ENCODE results near the gene KLF6.

The KLF6 gene

DNA sequence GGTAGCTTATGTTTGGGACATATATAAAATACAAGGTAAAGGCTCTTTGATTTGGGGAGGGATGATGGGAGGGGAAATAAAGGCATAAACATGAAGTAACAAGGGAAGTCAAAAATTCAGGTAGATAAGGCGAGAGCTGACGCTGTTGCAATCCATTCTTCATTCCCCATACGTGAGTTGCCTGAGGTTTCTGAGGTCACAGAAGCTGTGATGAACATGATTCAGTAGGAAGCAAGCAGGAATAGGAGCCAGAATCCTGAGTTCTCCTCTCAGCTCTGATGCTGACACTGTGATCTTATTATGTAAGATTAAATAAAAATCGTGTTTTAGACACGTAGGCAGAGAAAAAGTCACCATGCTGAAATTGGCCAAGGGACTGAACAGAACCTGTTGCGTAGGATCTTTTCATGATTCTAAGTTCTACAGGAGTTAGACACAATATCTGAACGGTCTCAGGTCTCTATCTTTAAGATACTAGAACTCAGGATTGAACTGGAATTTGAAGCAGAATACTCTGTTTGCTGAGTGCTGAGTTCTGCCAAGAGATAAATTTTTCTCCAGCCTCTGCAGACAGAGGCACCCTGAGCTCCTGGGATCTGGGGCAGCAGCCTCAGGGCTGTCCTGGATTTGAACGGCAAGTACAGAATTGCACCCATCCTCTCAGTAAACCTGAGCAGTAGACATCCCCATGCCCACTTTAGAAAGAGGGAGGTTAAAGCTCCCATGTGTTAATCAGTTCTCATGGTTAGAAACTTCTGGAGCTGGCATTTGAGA, 21.0 kb downstream of the KLF6 start:
- Histone ChIP-seq H3K9me2 (replicated peaks; ENCODE audit: control insufficient read depth, low read length) (no peaks in the 10 kb centered on the region), H3K9me3 (ENCODE audit: control insufficient read depth, insufficient read depth, low read length) (no peaks in the 10 kb centered on the region), H4K20me1 (ENCODE audit: control insufficient read depth, insufficient read depth, low read depth, low read length) (no peaks in the 10 kb centered on the region), H3F3A (ENCODE audit: control insufficient read depth, insufficient read depth) (no peaks in the 10 kb centered on the region), H3K4me2 (ENCODE audit: low read length) (peak overlapping the region; percentile 52; the same call in 1 of the 2 replicates), H3K27ac (ENCODE audit: low read depth, low read length) (no peak overlapping the region), H3K27me3 (ENCODE audit: control insufficient read depth, low read length) (no peaks in the 10 kb centered on the region), H3K4me1 (ENCODE audit: control insufficient read depth, low read length) (peaks cover 37% of the 10 kb centered on the region), H3K4me3 (ENCODE audit: low read length) (no peak overlapping the region), H3K79me2 (ENCODE audit: control insufficient read depth, low read length) (no peaks in the 10 kb centered on the region), H3K36me3 (ENCODE audit: control insufficient read depth, low read length) (no peaks in the 10 kb centered on the region)
- TF ChIP-seq EZH2phosphoT487 (IDR thresholded peaks at IDR 0.05; ENCODE audit: borderline replicate concordance, low read length): no peak
- TF ChIP-seq, protein P1, sequence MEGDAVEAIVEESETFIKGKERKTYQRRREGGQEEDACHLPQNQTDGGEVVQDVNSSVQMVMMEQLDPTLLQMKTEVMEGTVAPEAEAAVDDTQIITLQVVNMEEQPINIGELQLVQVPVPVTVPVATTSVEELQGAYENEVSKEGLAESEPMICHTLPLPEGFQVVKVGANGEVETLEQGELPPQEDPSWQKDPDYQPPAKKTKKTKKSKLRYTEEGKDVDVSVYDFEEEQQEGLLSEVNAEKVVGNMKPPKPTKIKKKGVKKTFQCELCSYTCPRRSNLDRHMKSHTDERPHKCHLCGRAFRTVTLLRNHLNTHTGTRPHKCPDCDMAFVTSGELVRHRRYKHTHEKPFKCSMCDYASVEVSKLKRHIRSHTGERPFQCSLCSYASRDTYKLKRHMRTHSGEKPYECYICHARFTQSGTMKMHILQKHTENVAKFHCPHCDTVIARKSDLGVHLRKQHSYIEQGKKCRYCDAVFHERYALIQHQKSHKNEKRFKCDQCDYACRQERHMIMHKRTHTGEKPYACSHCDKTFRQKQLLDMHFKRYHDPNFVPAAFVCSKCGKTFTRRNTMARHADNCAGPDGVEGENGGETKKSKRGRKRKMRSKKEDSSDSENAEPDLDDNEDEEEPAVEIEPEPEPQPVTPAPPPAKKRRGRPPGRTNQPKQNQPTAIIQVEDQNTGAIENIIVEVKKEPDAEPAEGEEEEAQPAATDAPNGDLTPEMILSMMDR (IDR thresholded peaks at IDR 0.05; ENCODE audit: low read depth, low read length, poor library complexity, severe bottlenecking): no peak

DNA sequence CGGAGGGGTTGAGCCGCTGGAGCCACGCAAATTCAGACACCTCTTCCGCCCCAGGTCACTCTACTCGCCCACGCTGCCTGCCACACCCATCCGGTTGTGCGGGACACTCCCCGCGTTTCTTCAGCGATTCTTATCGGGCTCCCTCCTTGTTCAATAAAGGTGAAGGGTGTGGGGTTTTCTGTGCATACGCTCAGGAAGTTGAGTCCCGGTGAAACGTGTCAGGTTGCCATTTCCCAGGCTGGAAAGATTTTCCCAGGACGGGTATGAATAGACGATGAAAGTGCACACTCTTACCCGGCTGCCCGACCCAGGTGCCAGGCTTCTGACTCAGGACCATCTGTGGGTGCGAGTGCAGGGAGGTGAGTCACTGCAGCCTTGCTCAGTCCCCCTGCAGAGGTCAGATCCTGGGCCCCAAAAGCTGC, 22.0 kb downstream of the KLF6 start:
- no peaks in the 10 kb centered on the region for H3K79me2 ChIP-seq (ENCODE audit: control insufficient read depth, low read length)
- H3K9me3 ChIP-seq (ENCODE audit: control insufficient read depth, insufficient read depth, low read length): no peaks in the 10 kb centered on the region
- no peaks in the 10 kb centered on the region for H3K9me2 ChIP-seq (replicated peaks; ENCODE audit: control insufficient read depth, low read length)
- H3K36me3 ChIP-seq (ENCODE audit: control insufficient read depth, low read length): no peaks in the 10 kb centered on the region
- no peak overlapping the region for H3K4me2 ChIP-seq (ENCODE audit: low read length)
- H3K27ac ChIP-seq (ENCODE audit: low read depth, low read length): no peak overlapping the region
- no peaks in the 10 kb centered on the region for H4K20me1 ChIP-seq (ENCODE audit: control insufficient read depth, insufficient read depth, low read depth, low read length)
- peaks cover 5% of the 10 kb centered on the region for H3K27me3 ChIP-seq (ENCODE audit: control insufficient read depth, low read length)
- H3F3A ChIP-seq (ENCODE audit: control insufficient read depth, insufficient read depth): no peaks in the 10 kb centered on the region
- no peak for TF ChIP-seq EZH2phosphoT487 (IDR thresholded peaks at IDR 0.05; ENCODE audit: borderline replicate concordance, low read length)
- TF ChIP-seq, protein P1 (IDR thresholded peaks at IDR 0.05; ENCODE audit: low read depth, low read length, poor library complexity, severe bottlenecking): no peak
- no peak overlapping the region for H3K4me3 ChIP-seq (ENCODE audit: low read length)
- peaks cover 37% of the 10 kb centered on the region for H3K4me1 ChIP-seq (ENCODE audit: control insufficient read depth, low read length)

DNA sequence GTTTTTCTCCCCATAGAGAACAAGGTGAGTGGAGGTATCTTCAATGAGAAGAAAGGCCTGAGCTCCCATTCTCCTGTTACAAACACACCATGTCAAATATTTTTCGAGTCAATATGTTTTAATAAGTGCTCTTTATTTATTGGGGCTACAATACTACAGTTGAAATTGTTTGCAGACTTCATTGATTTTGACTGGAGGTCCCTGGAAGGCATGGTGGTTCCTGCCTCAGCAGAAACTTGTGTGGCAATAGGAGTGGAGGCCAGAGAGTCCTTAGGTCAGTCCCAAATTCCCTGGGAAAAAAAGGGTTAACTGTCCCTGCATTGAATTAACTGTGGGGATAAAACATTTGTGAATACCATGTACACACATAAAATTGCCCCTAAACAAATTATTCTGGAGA, 22.7 kb downstream of the KLF6 start:
- TF ChIP-seq EZH2phosphoT487 (IDR thresholded peaks at IDR 0.05; ENCODE audit: borderline replicate concordance, low read length): no peak
- TF ChIP-seq, protein P1 (IDR thresholded peaks at IDR 0.05; ENCODE audit: low read depth, low read length, poor library complexity, severe bottlenecking): no peak
- H3K4me3 ChIP-seq (ENCODE audit: low read length): no peak overlapping the region
- no peaks in the 10 kb centered on the region for H3K9me3 ChIP-seq (ENCODE audit: control insufficient read depth, insufficient read depth, low read length)
- no peaks in the 10 kb centered on the region for H3K36me3 ChIP-seq (ENCODE audit: control insufficient read depth, low read length)
- no peaks in the 10 kb centered on the region for H3F3A ChIP-seq (ENCODE audit: control insufficient read depth, insufficient read depth)
- no peak overlapping the region for H3K4me2 ChIP-seq (ENCODE audit: low read length)
- no peaks in the 10 kb centered on the region for H3K79me2 ChIP-seq (ENCODE audit: control insufficient read depth, low read length)
- peaks cover 5% of the 10 kb centered on the region for H3K27me3 ChIP-seq (ENCODE audit: control insufficient read depth, low read length)
- no peaks in the 10 kb centered on the region for H3K9me2 ChIP-seq (replicated peaks; ENCODE audit: control insufficient read depth, low read length)
- no peak overlapping the region for H3K27ac ChIP-seq (ENCODE audit: low read depth, low read length)
- H4K20me1 ChIP-seq (ENCODE audit: control insufficient read depth, insufficient read depth, low read depth, low read length): no peaks in the 10 kb centered on the region
- H3K4me1 ChIP-seq (ENCODE audit: control insufficient read depth, low read length): peaks cover 37% of the 10 kb centered on the region

Data from DOHH2 (cell line).